Inflammatory macrophage treated with lipopolysaccharide for 4 hours (primary cell): ENCODE measurements around the gene MINDY2.

Experiments
- DNase-seq: peaks from one replicate; pipeline ENCODE4 v3.0.0-alpha.2; 2020

The MINDY2 gene

GRCh38 chr15:58889363-58889762 lies 118.3 kb downstream of the MINDY2 start:
- peak; percentile 49 for DNase-seq

- no peak for DNase-seq
Observed at GRCh38 chr15:58898150-58898680, 127.1 kb downstream of the MINDY2 start.

- no peak for DNase-seq
Observed at GRCh38 chr15:58900631-58901030, 129.5 kb downstream of the MINDY2 start.

GRCh38 chr15:58908550-58909309 lies 137.6 kb downstream of the MINDY2 start:
- DNase-seq = no peak

GRCh38 chr15:58909616-58910015 lies 138.5 kb downstream of the MINDY2 start:
- DNase-seq = no peak

GRCh38 chr15:58910456-58910855 lies 139.4 kb downstream of the MINDY2 start:
- no peak for DNase-seq
